Loucy (cell line): ENCODE data around the gene BCDIN3D.
"Not testable (repeated sequence)": the region's sequence is repeated elsewhere in the genome, so short reads cannot be mapped to it uniquely, and the experiment has no call there.

Experiments
- EZH2phosphoT487 ChIP-seq: fragments of 200-600 bp; IDR thresholded peaks from 2 replicates; pipeline ENCODE4 v1.6.1; 2018; ENCODE audit warnings: antibody characterized with exemption, mild to moderate bottlenecking, moderate library complexity, borderline replicate concordance
- TF ChIP-seq, protein P1 (sequence below): fragments of 200-600 bp; sonication (generic); conservative IDR thresholded peaks from 2 replicates; pipeline ENCODE4 v1.5.1; 2014; ENCODE audit warnings: mild to moderate bottlenecking, antibody characterized with exemption, low read length

DNA sequence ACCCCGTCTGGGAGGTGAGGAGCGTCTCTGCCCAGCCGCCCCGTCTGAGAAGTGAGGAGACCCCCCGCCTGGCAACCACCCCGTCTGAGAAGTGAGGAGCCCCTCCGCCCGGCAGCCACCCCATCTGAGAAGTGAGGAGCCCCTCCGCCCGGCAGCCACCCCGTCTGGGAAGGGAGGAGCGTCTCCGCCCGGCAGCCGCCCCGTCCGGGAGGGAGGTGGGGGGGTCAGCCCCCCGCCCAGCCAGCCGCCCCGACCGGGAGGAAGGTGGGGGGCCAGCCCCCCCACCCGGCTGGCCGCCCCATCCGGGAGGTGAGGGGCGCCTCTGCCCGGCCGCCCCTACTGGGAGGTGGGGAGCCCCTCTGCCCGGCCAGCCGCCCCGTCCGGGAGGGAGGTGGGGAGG lies 18.0 kb upstream of the BCDIN3D start:
- TF ChIP-seq, protein P1, sequence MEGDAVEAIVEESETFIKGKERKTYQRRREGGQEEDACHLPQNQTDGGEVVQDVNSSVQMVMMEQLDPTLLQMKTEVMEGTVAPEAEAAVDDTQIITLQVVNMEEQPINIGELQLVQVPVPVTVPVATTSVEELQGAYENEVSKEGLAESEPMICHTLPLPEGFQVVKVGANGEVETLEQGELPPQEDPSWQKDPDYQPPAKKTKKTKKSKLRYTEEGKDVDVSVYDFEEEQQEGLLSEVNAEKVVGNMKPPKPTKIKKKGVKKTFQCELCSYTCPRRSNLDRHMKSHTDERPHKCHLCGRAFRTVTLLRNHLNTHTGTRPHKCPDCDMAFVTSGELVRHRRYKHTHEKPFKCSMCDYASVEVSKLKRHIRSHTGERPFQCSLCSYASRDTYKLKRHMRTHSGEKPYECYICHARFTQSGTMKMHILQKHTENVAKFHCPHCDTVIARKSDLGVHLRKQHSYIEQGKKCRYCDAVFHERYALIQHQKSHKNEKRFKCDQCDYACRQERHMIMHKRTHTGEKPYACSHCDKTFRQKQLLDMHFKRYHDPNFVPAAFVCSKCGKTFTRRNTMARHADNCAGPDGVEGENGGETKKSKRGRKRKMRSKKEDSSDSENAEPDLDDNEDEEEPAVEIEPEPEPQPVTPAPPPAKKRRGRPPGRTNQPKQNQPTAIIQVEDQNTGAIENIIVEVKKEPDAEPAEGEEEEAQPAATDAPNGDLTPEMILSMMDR = not testable (repeated sequence)
- TF ChIP-seq EZH2phosphoT487 = not testable (repeated sequence)
